ENCODE measurements around the gene REEP3. TPM values are rescaled to one million over a fixed set of nuclear protein-coding genes. Genes with fewer than 3 reads are reported as not detected.

Gene REEP3
- polyA plus RNA-seq, 5 donors = 23.3 to 44.3 (median 36.4) TPM

DNA sequence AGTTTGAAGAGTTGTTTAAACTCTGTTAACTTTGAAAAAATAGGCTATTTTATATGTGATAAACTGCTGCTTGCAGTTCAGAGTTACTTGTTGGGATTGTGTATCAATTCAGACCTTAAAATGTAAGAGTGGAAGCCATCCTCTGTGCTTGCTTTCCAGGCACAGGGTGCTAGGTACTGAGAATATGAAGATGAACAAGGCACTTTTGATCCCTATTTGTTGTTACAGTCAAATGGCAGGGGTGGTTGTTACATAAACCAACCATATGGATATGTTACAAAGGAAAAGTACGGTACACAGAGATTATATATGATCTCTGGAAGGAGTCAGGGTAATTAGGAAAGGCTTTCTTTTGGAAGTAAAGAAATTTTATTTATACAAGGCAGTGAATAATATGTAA lies 63.8 kb downstream of the REEP3 start:
- no peak for DNase-seq

DNA sequence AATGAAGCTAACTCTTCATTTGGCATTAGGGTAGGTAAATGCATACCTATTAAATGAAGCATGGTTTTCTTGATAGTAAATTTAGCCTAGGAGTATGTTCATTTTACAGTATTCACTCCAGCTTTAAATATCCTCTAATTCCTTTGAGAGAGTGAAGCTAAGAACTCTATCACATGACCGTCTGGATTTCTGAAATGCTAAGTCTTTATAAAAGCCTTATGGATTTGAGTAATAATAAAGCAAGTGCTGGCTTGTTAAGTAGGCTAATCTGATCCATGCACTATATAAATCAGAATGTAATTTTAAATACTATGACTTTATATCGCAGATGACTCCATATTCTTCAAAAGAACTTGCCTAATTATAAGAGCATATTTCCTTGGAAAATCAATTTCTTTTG lies 64.8 kb downstream of the REEP3 start:
- DNase-seq = no peak

DNA sequence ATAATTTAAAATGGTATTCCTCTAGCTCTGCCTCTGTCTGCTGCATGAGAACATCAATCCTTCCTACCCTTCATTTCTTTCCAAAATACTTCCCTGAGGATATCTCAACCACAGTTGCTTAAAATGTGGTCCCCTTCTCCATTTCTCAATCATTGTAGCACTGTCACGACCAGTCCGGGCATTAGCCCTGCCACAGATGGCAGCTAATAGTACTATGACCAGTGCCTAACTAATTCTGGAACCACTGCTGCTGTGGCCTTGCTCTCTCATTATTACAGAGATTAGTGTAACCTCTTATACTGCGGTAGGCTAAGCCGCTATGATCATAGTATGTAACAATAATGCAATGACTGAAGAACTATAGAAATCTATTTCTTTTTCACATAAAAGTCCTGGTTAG lies 66.0 kb downstream of the REEP3 start:
- DNase-seq = no peak

- DNase-seq = no peak
Observed at GRCh38 chr10:63588436-63589167, 67.4 kb downstream of the REEP3 start.

- no peak for DNase-seq
Observed at GRCh38 chr10:63591600-63592379, 70.6 kb downstream of the REEP3 start.

- no peak for DNase-seq
Observed at GRCh38 chr10:63593576-63593975, 72.4 kb downstream of the REEP3 start.

DNA sequence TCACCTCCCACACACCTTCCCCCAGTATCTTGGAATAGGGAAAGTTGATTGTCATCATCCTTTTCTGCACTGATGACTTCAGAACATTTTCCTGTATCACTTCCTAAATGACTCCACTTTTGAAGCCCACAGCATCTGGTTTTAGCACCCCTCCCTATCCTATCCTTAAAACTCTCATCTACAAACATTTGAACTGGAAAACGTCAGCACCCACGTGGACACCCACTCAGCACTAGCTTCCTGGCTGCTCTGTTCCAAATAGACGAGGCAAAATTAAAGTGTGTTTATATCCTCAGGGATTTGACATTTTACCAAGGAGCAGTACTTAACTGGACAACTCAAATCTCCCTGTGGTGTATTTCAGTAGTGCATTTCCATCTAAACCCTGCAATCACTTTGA lies 73.9 kb downstream of the REEP3 start:
- DNase-seq = no peak

GRCh38 chr10:63596924-63597323 lies 75.7 kb downstream of the REEP3 start:
- DNase-seq = no peak

DNA sequence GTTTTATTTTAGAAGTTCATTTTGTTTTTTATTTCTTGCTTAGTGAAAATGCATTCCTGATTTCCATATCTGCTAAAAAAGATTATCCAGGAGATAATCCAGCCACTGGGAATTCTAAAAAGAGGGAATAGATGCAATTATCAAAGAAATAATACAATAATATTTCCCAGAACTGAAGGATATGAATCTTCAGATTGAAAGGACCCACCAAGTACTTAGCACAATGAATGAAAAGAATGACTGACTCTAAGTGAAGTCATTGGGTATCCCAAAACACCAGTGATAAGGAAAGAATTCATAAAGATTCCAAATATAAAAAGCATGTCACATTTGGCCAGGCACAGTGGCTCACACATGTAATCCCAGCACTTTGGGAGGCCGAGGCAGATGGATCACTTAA lies 79.3 kb downstream of the REEP3 start:
- no peak for DNase-seq

DNA sequence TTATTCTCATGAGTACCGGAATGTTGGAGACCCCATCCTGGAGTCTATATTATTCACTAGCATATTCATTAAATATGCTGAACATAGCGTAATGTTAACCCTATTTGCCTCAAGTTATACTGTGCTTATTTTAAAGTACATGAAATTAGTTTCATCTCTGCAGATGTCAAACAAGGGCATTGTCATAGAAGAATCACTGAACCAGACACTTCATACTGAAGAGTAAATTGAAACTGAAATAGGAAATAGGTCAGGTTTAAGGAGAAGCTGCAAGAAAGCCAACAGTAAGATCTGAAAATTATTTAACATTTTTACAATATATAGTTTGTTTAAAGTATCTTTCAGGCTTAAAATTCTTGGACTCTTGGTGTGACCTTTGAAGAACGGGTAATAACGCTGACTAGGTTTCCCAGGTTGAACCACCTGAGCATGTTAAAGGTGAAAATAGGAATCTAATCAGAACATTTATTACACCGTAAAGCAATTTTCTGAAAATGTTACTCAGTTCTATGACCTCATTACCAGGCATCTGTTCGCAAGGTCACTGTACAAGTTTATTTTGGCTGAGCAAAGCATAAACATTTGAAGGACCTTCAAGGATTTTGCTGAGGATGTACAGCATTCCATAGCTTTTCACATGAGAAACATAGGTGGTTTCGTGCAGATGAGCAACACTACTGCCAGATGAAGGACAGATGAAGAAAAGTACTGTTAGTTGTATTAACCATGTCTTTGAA lies 82.7 kb downstream of the REEP3 start:
- no peak for DNase-seq

- DNase-seq = no peak
Observed at GRCh38 chr10:63605197-63605967, 84.2 kb downstream of the REEP3 start.

- no peak for DNase-seq
Observed at GRCh38 chr10:63608511-63608910, 87.3 kb downstream of the REEP3 start.

DNA sequence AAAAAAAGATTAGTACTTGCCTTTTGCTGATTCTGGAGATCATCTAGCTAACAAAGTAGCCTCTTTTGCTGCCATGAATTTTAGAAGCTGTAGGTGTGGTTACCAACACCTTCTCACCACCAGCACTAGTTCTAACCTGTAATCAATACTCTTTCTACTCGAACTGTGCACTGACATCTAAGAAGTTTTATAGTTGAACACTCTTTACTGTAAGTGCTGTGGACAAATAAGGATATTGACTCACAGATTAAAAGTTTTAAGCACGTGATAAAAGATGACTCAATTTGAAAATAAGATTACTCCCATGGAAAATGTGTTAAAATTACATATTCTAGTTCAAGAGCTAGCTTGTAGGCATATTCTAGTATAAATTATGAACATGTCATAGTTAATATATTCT lies 89.9 kb downstream of the REEP3 start:
- no peak for DNase-seq

- peak; percentile 76 to 78 for DNase-seq
Observed at GRCh38 chr10:63614371-63614891, 93.2 kb downstream of the REEP3 start.

DNA sequence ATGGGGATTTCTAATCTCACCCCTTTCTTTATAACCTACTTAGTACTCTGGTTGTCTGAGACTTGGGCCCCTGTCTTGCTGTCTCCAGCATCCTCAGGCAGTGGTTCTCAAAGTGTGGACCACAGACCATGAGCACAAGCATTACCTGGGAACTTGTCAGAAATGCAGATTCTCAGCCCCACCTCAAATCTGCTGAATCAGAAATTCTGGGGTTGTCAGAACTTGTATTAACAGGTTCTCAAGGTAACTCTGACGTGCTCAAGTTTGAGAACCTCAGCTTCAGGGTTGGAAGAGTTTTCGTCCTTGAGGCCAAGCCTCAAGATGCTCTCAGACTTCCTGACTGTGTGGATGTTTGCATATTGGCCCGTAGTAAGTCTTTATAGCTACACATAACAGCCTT lies 97.4 kb downstream of the REEP3 start:
- DNase-seq = no peak

GRCh38 chr10:63619426-63619825 lies 98.2 kb downstream of the REEP3 start:
- no peak for DNase-seq

- no peak for DNase-seq
Observed at GRCh38 chr10:63622097-63622496, 100.9 kb downstream of the REEP3 start.

DNA sequence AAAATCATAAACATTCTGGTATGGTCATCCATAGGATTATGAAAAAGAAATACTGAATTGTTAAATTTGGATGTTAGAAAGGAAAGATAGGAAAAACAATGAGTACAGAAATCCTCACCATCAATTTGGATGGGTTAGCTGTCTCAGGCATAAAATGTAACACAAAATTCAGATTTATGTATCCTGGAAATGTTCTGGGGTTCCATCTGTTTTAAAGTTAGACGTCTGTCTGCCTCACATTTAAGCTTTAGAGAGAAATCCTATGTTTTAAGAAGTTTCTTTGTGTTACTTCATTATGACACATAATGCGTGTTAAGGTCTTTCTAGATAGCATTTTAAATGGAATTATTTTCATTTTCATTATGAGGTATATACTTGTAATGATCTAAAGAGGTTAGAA lies 103.5 kb downstream of the REEP3 start:
- DNase-seq = no peak

DNA sequence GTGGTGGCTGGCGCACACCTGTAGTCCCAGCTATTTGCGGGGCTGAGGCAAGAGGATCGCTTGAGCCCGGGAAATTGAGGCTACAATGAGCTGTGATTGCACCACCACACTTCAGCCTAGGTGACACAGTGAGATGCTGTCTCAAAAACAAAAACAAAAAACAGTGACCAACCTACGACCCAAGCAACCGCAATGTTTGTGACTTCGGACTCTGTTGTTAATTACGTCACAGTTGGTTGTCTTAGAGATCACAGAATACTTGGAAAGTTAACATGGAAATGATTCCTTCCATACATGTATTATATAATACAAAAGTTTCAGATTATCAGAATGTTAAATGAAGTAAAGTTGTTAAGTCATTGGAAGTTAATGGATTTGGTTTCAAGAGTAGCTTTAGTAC lies 106.2 kb downstream of the REEP3 start:
- DNase-seq = no peak

GRCh38 chr10:63627881-63628296 lies 106.7 kb downstream of the REEP3 start:
- no peak for DNase-seq

GRCh38 chr10:63628526-63629362 lies 107.5 kb downstream of the REEP3 start:
- peak; percentile 67 to 69 for DNase-seq

All from right lung (tissue), 5 donors.